T-cell (primary cell): ENCODE results near the gene ATRN. TPM values are rescaled to one million over a fixed set of nuclear protein-coding genes. Genes with fewer than 3 reads are reported as not detected.
A peak's percentile ranks its signal among the peaks of the same experiment; 100 is the strongest.

Experiments used
- ATAC-seq, 4 experiments: fragments of 200-7000 bp in 3 of 4; fragments of 150-1000 bp in 1 of 4; cut with Tn5 transposase; replicated peaks in 1 of 4; 1 replicate in 3 of 4; 2 replicates in 1 of 4; pipeline ENCODE4 v1.10.0; 2021; ENCODE audit warnings: moderate library complexity in 3 of 4, mild to moderate bottlenecking in 2 of 4, moderate number of reproducible peaks in 1 of 4
- CTCF ChIA-PET, 2 donors: fragments of 300-600 bp; sonication (Branson Sonifier 250); formaldehyde crosslinking; loops; one replicate each; lab custom pipeline; 2022; ENCODE audit warnings: antibody characterized with exemption in 2 of 2; lab: Charles Lee
- POLR2A ChIA-PET, 2 donors: fragments of 300-600 bp; sonication (Branson Sonifier 250); formaldehyde crosslinking; loops; one replicate each; lab custom pipeline; 2022; ENCODE audit warnings: antibody characterized with exemption in 2 of 2; lab: Charles Lee
- DNase-seq, 35 experiments: peaks; one replicate each; pipeline versions ENCODE4 v3.0.0 to v3.0.0-alpha.2; 2013 to 2023
- H3K27ac ChIP-seq: one replicate; pipeline ENCODE4 v1.5.1; 2013; ENCODE audit warnings: low read length
- H3K27me3 ChIP-seq, 2 experiments: replicated peaks in 1 of 2; 1 replicate in 1 of 2; 2 replicates in 1 of 2; pipeline versions ENCODE4 v1.6.1 to v1.7.0; 2013; ENCODE audit warnings: low read length in 1 of 2, mixed read lengths in 1 of 2; ENCODE audit not compliant: control insufficient read depth in 2 of 2, insufficient read depth in 2 of 2; ENCODE audit errors: extremely low read depth in 1 of 2
- H3K36me3 ChIP-seq, 2 donors: 1 replicate in 1 of 2; 2 replicates in 1 of 2; pipeline versions ENCODE4 v1.6.1 to v1.7.0; 2013; ENCODE audit warnings: low read length in 1 of 2; ENCODE audit not compliant: control insufficient read depth in 2 of 2, insufficient read depth in 1 of 2; ENCODE audit errors: extremely low read depth in 1 of 2
- H3K4me1 ChIP-seq, 2 experiments: 1 replicate in 1 of 2; 2 replicates in 1 of 2; pipeline versions ENCODE4 v1.6.1 to v1.7.0; 2013; ENCODE audit warnings: low read length in 2 of 2, mixed read lengths in 1 of 2; ENCODE audit not compliant: insufficient read depth in 2 of 2, control insufficient read depth in 1 of 2; ENCODE audit errors: extremely low read depth in 1 of 2
- H3K4me3 ChIP-seq, 2 donors: 1 replicate in 1 of 2; 2 replicates in 1 of 2; pipeline versions ENCODE4 v1.5.1 to v1.7.0; 2013; ENCODE audit warnings: mild to moderate bottlenecking in 2 of 2, low read length in 1 of 2, moderate library complexity in 1 of 2; ENCODE audit not compliant: control insufficient read depth in 1 of 2; ENCODE audit errors: extremely low read depth in 1 of 2
- H3K9me3 ChIP-seq: 2 replicates; pipeline ENCODE4 v1.7.0; 2013
- H3K27ac Mint-ChIP-seq, 2 donors: one replicate each; pipeline ENCODE4 v1.8.0; 2020 to 2021; ENCODE audit warnings: mild to moderate bottlenecking in 2 of 2, mixed read lengths in 2 of 2
- H3K27me3 Mint-ChIP-seq, 2 donors: one replicate each; pipeline ENCODE4 v1.8.0; 2021 to 2022; ENCODE audit warnings: mixed read lengths in 2 of 2
- H3K36me3 Mint-ChIP-seq: one replicate; pipeline ENCODE4 v1.8.0; 2021; ENCODE audit warnings: mixed read lengths
- H3K4me1 Mint-ChIP-seq, 3 donors: one replicate each; pipeline ENCODE4 v1.8.0; 2020 to 2022; ENCODE audit warnings: mixed read lengths in 3 of 3, mild to moderate bottlenecking in 1 of 3
- H3K4me3 Mint-ChIP-seq, 3 donors: one replicate each; pipeline ENCODE4 v1.8.0; 2020 to 2022; ENCODE audit warnings: mild to moderate bottlenecking in 3 of 3, mixed read lengths in 3 of 3, moderate library complexity in 3 of 3
- H3K9me3 Mint-ChIP-seq, 3 donors: one replicate each; pipeline ENCODE4 v1.8.0; 2020 to 2022; ENCODE audit warnings: mixed read lengths in 3 of 3
- WGBS: methylation state at CpG from one replicate; pipeline ENCODE4 v1.1.5; 2013; ENCODE audit warnings: missing lambda C conversion rate; ENCODE audit not compliant: insufficient coverage; 5-methylcytosine and 5-hydroxymethylcytosine counted together
- total RNA-seq, 35 experiments: library from RNA in 6 of 35; stranded (reverse) in 6 of 35; fragments of 120-200 nt in 1 of 35; gene quantifications; one replicate each; pipeline versions ENCODE4 v1.2.1 to v1.2.4 and lab custom pipeline; 2013 to 2026

ATRN gene
- total RNA-seq, 5 donors from 2014 or later (not counting 1 experiment from before 2014, with no cell fraction given) = 13.6 to 15.8 (median 13.7) TPM

DNA sequence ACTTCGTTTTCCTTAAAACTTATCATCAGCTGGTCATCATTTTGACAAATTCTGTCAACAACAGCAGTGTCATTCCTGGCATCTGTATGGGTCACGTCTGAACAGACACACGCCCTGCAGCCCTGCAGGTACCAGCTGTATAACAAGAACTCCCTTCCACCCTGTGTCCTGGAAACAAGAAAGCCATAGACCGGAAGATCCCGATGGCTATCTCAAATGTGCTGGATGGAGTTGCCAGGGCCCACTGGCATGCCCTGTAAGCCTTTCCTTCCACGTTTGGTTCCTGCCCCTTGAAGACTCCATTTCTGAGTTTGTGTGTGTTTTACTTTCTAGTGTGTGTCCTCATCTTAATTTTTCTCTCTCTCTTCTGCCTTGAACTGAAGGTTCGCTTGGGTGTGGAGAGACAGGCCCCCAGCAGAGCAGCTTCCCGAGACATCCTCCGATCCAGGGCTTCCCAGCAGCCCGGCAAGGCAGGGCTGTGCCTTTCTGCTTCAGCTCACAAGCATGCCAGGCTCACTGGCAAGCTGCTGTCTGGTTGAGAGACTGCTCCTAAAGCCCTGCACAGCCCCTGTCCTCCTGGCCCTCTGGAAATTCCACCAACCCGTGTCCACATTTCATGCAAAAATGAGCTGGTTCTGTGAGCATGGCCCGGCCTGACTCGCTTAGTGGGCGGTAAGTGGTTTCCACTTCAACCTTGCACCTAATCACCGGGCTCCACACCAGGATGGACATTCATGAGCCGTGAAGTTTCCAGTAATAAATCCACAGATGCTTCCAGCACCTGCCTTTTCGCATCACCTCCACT, 183.7 kb downstream of the ATRN start:
- Mint-ChIP-seq H3K36me3 (peaks cover 11% of the 10 kb centered on the region), H3K27ac (no peak overlapping the region), H3K4me3 (no peak overlapping the region), H3K4me1 (peaks cover 0 to 17% (median 9%) of the 10 kb centered on the region in 3 donors), H3K9me3 (peaks cover 5 to 14% (median 5%) of the 10 kb centered on the region in 3 donors), H3K27me3 (peaks cover 9 to 22% of the 10 kb centered on the region in 2 donors)
- ATAC-seq = no peak
- POLR2A ChIA-PET = no interaction called here
- Histone ChIP-seq H3K27me3 (peaks cover 0 to 26% of the 10 kb centered on the region in 2 experiments), H3K36me3 (no peaks in the 10 kb centered on the region), H3K27ac (no peak overlapping the region), H3K4me3 (no peak overlapping the region), H3K9me3 (no peaks in the 10 kb centered on the region), H3K4me1 (peaks cover 0 to 9% of the 10 kb centered on the region in 2 experiments)
- DNase-seq = no peak
- CTCF ChIA-PET = no interaction called here
- 90% methylated on average over 13 of the region's 17 CpGs for WGBS

DNA sequence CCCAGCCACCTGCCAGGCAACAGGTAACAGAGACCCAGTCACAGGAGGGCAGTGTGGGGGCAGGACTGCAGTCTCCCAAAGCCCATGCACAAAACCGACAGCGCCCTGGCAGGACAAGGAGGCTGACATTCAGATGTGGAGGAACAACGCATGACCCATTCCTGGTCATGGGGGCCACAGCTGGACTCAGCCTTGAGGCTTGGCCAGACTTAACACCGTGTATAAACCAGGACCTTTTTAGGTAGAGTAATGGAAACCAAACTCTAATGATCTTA, 184.2 kb downstream of the ATRN start:
- H3K27me3 Mint-ChIP-seq = peaks cover 11 to 26% of the 10 kb centered on the region in 2 donors
- no peak overlapping the region for H3K27ac ChIP-seq
- WGBS = 96% methylated on average over 2 of the region's 4 CpGs
- H3K9me3 Mint-ChIP-seq = peaks cover 5 to 14% (median 5%) of the 10 kb centered on the region in 3 donors
- ChIA-PET CTCF (interaction anchor here in 1 of 2 donors (0.6 kb wide), 1 partner anchor 54 kb away, joined by 7 read pairs; no protein-coding TSS in a partner anchor), POLR2A (no interaction called here)
- DNase-seq = no peak
- peaks cover 0 to 17% (median 12%) of the 10 kb centered on the region in 3 donors for H3K4me1 Mint-ChIP-seq
- peaks cover 7% of the 10 kb centered on the region for H3K36me3 Mint-ChIP-seq
- no peak overlapping the region for H3K27ac Mint-ChIP-seq
- no peak overlapping the region for H3K4me3 Mint-ChIP-seq
- no peak overlapping the region for H3K4me3 ChIP-seq
- peaks cover 0 to 9% of the 10 kb centered on the region in 2 experiments for H3K4me1 ChIP-seq
- H3K9me3 ChIP-seq = no peaks in the 10 kb centered on the region
- H3K36me3 ChIP-seq = no peaks in the 10 kb centered on the region
- ATAC-seq = no peak
- peaks cover under 1 to 32% of the 10 kb centered on the region in 2 experiments for H3K27me3 ChIP-seq

DNA sequence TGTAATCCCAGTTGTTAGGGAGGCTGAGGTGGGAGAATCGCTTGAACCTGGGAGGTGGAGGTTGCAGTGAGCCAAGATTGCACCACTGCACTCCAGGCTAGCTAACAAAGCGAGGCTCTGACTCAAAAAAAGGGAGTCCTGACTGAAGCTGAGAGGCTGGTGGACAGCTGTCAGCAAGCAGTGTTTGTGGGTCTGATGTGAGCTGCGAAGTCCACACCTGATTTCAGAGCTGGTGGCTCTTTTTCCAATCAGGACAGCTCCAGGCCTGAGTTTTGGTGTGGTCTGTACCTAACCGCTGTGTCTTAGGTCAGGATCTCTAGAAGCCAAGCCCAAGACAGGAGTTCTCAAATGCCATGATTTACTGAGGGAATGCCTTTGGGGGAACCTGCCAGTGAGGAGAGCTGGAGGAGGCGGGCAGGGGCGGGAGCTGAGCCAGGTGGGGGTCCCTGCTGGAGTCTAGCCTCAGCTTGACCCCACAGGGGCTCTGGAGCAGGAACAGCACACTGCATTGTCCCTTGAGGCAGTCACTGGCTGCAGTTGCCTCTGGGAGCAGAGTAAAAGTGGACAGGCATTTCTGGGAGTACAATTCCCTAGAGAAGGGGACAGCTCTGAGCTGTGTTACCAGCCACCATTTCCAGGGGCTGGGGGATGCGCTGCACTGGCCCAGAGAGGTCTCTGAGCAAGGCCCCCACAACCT, 187.3 kb downstream of the ATRN start:
- Mint-ChIP-seq H3K9me3 (peaks cover 0 to 8% (median 5%) of the 10 kb centered on the region in 3 donors), H3K36me3 (no peaks in the 10 kb centered on the region), H3K4me1 (peaks cover 0 to 16% (median 11%) of the 10 kb centered on the region in 3 donors), H3K27ac (no peak overlapping the region), H3K4me3 (no peak overlapping the region), H3K27me3 (peaks cover 24 to 44% of the 10 kb centered on the region in 2 donors)
- Histone ChIP-seq H3K4me1 (peaks cover 0 to 9% of the 10 kb centered on the region in 2 experiments), H3K9me3 (no peaks in the 10 kb centered on the region), H3K4me3 (no peak overlapping the region), H3K36me3 (no peaks in the 10 kb centered on the region), H3K27ac (no peak overlapping the region), H3K27me3 (peaks cover 2 to 58% of the 10 kb centered on the region in 2 experiments)
- ChIA-PET POLR2A (no interaction called here), CTCF (no interaction called here)
- DNase-seq (peak in 1 of 35 experiments; percentile 0), ATAC-seq (no peak)
- WGBS = 91% methylated on average over 7 of the region's 7 CpGs

DNA sequence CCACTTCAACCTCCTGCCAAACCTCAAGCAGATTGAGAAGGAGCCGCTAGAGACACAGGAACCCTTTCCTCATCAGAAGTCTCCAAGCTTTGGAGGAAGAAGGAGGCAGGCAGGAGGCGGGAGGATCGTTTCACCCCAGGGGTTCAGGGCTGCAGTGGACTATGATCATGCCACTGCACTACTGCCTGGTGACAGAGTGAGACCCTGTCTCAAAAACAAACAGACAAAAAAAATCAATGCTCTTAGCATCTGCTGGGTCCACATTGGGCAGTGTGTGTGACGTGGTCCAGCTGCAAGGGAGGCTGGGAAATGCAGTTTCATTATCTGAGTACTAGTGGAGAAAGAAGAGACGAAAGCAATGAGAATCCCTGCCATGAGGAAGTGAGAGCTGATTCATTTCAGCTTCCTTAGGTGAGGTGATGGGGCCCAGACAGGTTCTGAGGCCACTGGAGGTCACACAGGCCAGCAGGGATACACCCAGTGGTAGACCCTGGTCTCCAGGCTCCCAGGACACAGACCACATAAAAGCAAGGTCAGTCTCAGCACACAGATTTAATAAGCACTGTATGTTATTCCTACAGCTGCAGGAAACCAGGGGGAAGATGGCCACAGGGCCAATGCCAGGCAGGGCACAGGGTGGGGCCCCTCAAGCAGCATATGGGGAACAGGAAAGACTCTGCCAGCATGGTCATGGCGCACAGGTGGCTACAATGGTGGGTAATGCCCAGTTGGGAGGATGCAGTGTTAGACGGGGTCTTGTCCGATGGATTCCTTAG, 188.1 kb downstream of the ATRN start:
- ATAC-seq = no peak
- H3K9me3 Mint-ChIP-seq = peaks cover 0 to under 1% (median 0%) of the 10 kb centered on the region in 3 donors
- ChIA-PET POLR2A (no interaction called here), CTCF (no interaction called here)
- H3K36me3 Mint-ChIP-seq = no peaks in the 10 kb centered on the region
- Histone ChIP-seq H3K9me3 (no peaks in the 10 kb centered on the region), H3K27ac (no peak overlapping the region), H3K4me3 (no peak overlapping the region), H3K36me3 (no peaks in the 10 kb centered on the region), H3K4me1 (peaks cover 0 to 7% of the 10 kb centered on the region in 2 experiments), H3K27me3 (peaks cover 5 to 64% of the 10 kb centered on the region in 2 experiments)
- peaks cover 25 to 46% of the 10 kb centered on the region in 2 donors for H3K27me3 Mint-ChIP-seq
- peaks cover 0 to 13% (median 7%) of the 10 kb centered on the region in 3 donors for H3K4me1 Mint-ChIP-seq
- H3K27ac Mint-ChIP-seq = no peak overlapping the region
- H3K4me3 Mint-ChIP-seq = no peak overlapping the region
- DNase-seq = peak in 1 of 35 experiments; percentile 7
- 33% methylated on average over 4 of the region's 8 CpGs for whole genome bisulfite sequencing

DNA sequence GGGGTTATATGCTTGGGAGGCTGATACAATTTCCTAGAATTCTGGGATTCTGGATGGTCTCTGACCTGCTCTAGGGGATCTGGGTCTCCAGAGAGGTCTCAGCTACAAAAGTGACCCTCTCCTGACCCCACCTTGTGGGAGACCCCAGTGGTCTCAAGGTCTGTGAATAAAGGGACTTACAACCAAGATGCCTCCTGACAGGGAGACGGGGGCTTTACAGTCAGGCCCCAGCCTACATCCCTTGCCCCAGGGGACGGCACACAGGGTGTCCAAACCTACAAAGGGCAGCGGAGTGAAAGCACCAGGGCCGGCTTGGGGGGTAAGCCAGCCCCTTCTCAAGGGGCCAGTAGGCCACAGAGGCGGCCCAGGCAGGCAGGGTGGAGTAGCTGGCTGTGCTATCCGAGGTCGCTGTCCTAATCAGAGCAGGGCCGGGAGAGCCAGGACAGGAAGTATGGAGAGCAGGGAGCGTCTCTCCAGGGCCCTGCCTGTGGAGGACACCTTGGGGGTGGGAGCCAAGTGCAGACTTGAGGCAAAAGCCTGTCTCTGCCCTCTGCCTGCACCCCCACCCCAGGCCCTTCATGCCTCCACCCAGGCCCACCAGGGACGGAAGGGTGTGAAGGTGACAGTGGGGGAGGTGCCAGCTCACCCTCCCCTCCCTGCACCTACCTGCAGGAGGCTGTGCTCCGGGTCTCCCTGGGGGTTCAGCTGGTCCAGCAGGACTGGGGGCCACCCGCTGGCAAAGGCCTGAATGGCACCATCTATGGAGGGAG, 188.9 kb downstream of the ATRN start:
- no peak overlapping the region for H3K27ac ChIP-seq
- ChIA-PET CTCF (interaction anchor here in 1 of 2 donors (0.5 kb wide), 1 partner anchor 209 kb away, joined by 5 read pairs; no protein-coding TSS in a partner anchor), POLR2A (no interaction called here)
- Mint-ChIP-seq H3K4me1 (peaks cover 0 to 14% (median 7%) of the 10 kb centered on the region in 3 donors), H3K27ac (no peak overlapping the region), H3K36me3 (no peaks in the 10 kb centered on the region), H3K27me3 (peaks cover 27 to 46% of the 10 kb centered on the region in 2 donors), H3K9me3 (no peaks in the 10 kb centered on the region), H3K4me3 (peak overlapping the region in 1 of 3 donors; percentile 40)
- H3K4me3 ChIP-seq = no peak overlapping the region
- 84% methylated on average over 10 of the region's 12 CpGs for WGBS
- peaks cover 0 to 7% of the 10 kb centered on the region in 2 experiments for H3K4me1 ChIP-seq
- no peaks in the 10 kb centered on the region for H3K9me3 ChIP-seq
- DNase-seq (no peak), ATAC-seq (no peak)
- H3K27me3 ChIP-seq = peaks cover 5 to 64% of the 10 kb centered on the region in 2 experiments
- H3K36me3 ChIP-seq = no peaks in the 10 kb centered on the region
